ENCODE data around the gene RPS15.

Gene RPS15

GRCh38 chr19:1450735-1451731 is 12.8 kb downstream of the RPS15 start:
- H3K4me3 ChIP-seq (replicated peaks; ENCODE audit: low read depth, low read length): no peak overlapping the region
- no peak for DNase-seq (ENCODE audit: low read depth)
- no peak for TF ChIP-seq CTCF (IDR thresholded peaks at IDR 0.05; ENCODE audit: low read length, missing control alignments)

GRCh38 chr19:1451916-1452801 is 14.0 kb downstream of the RPS15 start:
- H3K4me3 ChIP-seq (replicated peaks; ENCODE audit: low read depth, low read length): no peak overlapping the region
- TF ChIP-seq CTCF (IDR thresholded peaks at IDR 0.05; ENCODE audit: low read length, missing control alignments): no peak
- DNase-seq (ENCODE audit: low read depth): no peak

GRCh38 chr19:1452802-1453524 is 14.8 kb downstream of the RPS15 start:
- no peak overlapping the region for H3K4me3 ChIP-seq (replicated peaks; ENCODE audit: low read depth, low read length)
- no peak for DNase-seq (ENCODE audit: low read depth)
- TF ChIP-seq CTCF (IDR thresholded peaks at IDR 0.05; ENCODE audit: low read length, missing control alignments): no peak

- DNase-seq (ENCODE audit: low read depth): no peak
- H3K4me3 ChIP-seq (replicated peaks; ENCODE audit: low read depth, low read length): no peak overlapping the region
- TF ChIP-seq CTCF (IDR thresholded peaks at IDR 0.05; ENCODE audit: low read length, missing control alignments): no peak
Measured at GRCh38 chr19:1453525-1454364, 15.5 kb downstream of the RPS15 start.

- H3K4me3 ChIP-seq (replicated peaks; ENCODE audit: low read depth, low read length): no peak overlapping the region
- DNase-seq (ENCODE audit: low read depth): no peak
- no peak for TF ChIP-seq CTCF (IDR thresholded peaks at IDR 0.05; ENCODE audit: low read length, missing control alignments)
Measured at GRCh38 chr19:1455002-1455335, 16.8 kb downstream of the RPS15 start.

Data from fibroblast of pulmonary artery (primary cell).